HL-60 (cell line): Measurements from ENCODE around the gene CD151.
A peak's percentile ranks its signal among the peaks of the same experiment; 100 is the strongest.

ENCODE experiments used
- DNase-seq, 2 experiments: peaks; one replicate each; pipeline ENCODE4 v3.0.0-alpha.2; 2010 to 2020; ENCODE audit warnings: low read depth in 1 of 2, low spot score in 1 of 2
- H3K27ac ChIP-seq: fragments of 250-450 bp; sonication (Bioruptor Pico); replicated peaks from 2 replicates; pipeline ENCODE4 v1.5.1; 2020; ENCODE audit warnings: mild to moderate bottlenecking, moderate library complexity
- H3K27me3 ChIP-seq: fragments of 250-450 bp; sonication (Bioruptor Pico); 2 replicates; pipeline ENCODE4 v1.5.1; 2021; ENCODE audit warnings: mild to moderate bottlenecking, moderate library complexity; ENCODE audit not compliant: insufficient read depth, poor library complexity, severe bottlenecking
- H3K4me3 ChIP-seq: replicated peaks from 2 replicates; pipeline ENCODE4 v1.5.1; 2011; ENCODE audit warnings: mild to moderate bottlenecking, control low read depth, low read length; ENCODE audit not compliant: insufficient read depth
- GABPA ChIP-seq: IDR thresholded peaks from 2 replicates; pipeline ENCODE4 v1.6.1; 2012; ENCODE audit warnings: low read depth
- POLR2AphosphoS5 ChIP-seq: IDR thresholded peaks from 2 replicates; pipeline ENCODE4 v1.6.1; 2012; ENCODE audit warnings: low read depth
- SPI1 ChIP-seq: IDR thresholded peaks from 2 replicates; pipeline ENCODE4 v1.6.1; 2012; ENCODE audit warnings: low read depth, mild to moderate bottlenecking, borderline replicate concordance
- TF ChIP-seq, protein P1 (sequence below): IDR thresholded peaks from one replicate; pipeline ENCODE4 v1.5.1; 2011; ENCODE audit warnings: low read length, control low read depth, inconsistent platforms; ENCODE audit not compliant: insufficient read depth
- TF ChIP-seq, protein P2 (sequence below): IDR thresholded peaks from 2 replicates; pipeline ENCODE4 v1.6.1; 2012; ENCODE audit warnings: low read depth; ENCODE audit not compliant: insufficient replicate concordance

CD151 gene

DNA sequence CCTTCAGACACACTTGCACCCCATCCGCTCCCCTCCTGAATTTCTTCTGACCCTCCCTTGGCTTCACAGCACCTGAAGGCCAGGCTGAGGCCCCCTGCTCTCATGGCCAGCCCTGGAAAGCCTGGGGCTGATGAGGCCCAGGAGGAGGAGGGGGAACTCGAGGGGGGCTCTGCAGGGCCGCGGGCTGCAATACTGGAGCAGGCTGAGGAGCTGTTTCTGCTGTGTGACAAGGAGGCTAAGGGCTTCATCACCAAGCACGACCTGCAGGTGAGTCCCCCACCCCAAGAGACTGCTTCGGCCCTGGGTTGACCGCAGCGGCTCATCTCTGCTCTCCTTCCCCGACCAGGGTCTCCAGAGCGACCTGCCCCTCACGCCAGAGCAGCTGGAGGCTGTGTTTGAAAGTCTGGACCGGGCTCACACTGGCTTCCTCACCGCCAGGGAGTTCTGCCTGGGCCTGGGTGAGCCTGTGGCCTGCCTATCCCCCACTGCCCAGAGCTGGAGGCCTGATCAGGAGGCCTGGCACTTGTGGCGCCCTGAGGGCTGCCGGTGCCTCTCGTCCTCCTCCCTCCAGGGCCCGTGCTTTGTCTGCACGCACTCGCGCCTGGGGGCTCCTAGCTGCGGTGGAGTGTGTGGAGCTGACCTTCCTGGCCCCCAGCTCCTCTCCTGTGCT is 4.1 kb upstream of the CD151 start:
- no peak for DNase-seq
- no peak overlapping the region for H3K4me3 ChIP-seq
- H3K27me3 ChIP-seq: peaks cover 9% of the 10 kb centered on the region
- TF ChIP-seq SPI1 (no peak), POLR2AphosphoS5 (no peak), GABPA (no peak)
- TF ChIP-seq, protein P1, sequence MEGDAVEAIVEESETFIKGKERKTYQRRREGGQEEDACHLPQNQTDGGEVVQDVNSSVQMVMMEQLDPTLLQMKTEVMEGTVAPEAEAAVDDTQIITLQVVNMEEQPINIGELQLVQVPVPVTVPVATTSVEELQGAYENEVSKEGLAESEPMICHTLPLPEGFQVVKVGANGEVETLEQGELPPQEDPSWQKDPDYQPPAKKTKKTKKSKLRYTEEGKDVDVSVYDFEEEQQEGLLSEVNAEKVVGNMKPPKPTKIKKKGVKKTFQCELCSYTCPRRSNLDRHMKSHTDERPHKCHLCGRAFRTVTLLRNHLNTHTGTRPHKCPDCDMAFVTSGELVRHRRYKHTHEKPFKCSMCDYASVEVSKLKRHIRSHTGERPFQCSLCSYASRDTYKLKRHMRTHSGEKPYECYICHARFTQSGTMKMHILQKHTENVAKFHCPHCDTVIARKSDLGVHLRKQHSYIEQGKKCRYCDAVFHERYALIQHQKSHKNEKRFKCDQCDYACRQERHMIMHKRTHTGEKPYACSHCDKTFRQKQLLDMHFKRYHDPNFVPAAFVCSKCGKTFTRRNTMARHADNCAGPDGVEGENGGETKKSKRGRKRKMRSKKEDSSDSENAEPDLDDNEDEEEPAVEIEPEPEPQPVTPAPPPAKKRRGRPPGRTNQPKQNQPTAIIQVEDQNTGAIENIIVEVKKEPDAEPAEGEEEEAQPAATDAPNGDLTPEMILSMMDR: no peak
- TF ChIP-seq, protein P2, sequence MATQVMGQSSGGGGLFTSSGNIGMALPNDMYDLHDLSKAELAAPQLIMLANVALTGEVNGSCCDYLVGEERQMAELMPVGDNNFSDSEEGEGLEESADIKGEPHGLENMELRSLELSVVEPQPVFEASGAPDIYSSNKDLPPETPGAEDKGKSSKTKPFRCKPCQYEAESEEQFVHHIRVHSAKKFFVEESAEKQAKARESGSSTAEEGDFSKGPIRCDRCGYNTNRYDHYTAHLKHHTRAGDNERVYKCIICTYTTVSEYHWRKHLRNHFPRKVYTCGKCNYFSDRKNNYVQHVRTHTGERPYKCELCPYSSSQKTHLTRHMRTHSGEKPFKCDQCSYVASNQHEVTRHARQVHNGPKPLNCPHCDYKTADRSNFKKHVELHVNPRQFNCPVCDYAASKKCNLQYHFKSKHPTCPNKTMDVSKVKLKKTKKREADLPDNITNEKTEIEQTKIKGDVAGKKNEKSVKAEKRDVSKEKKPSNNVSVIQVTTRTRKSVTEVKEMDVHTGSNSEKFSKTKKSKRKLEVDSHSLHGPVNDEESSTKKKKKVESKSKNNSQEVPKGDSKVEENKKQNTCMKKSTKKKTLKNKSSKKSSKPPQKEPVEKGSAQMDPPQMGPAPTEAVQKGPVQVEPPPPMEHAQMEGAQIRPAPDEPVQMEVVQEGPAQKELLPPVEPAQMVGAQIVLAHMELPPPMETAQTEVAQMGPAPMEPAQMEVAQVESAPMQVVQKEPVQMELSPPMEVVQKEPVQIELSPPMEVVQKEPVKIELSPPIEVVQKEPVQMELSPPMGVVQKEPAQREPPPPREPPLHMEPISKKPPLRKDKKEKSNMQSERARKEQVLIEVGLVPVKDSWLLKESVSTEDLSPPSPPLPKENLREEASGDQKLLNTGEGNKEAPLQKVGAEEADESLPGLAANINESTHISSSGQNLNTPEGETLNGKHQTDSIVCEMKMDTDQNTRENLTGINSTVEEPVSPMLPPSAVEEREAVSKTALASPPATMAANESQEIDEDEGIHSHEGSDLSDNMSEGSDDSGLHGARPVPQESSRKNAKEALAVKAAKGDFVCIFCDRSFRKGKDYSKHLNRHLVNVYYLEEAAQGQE: no peak
- H3K27ac ChIP-seq: peak overlapping the region; percentile 16; the same call in 1 of the 2 replicates

DNA sequence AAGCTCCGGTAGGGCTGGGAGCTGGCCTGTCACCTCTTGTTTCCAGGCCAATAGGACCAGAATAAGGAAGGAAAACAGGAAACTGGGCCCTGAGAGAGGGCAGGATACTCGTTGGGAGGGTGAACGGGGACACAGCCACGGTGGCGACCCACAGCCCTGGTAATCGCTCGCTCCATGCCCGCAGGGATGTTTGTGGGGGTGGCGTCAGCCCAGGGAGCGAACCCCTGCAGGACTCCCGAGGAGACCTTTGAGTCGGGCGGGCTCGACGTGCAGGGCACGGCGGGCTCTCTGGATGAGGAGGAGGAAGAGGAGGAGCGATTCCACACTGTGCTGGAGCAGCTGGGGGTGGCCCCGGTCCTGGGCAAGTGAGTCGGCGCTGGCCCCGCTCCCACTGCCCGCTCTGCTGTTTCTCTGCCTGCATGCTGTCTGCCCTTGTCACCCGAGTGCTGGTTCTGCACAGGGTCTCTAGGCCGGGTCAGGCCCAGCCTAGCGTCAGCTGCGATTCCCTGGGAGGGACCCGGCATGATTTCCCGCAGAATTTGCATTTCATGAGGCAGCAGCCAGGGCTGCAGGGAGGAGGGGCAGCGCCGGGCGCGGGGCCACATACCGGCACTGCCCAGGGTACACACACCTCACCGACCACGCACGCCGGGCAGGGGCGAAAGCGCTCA is 3.4 kb upstream of the CD151 start:
- Histone ChIP-seq H3K27me3 (peaks cover 9% of the 10 kb centered on the region), H3K27ac (peak overlapping the region; percentile 16; the same call in 1 of the 2 replicates), H3K4me3 (no peak overlapping the region)
- DNase-seq: no peak
- no peak for TF ChIP-seq SPI1
- TF ChIP-seq POLR2AphosphoS5: no peak
- TF ChIP-seq GABPA: no peak
- TF ChIP-seq, protein P1: no peak
- TF ChIP-seq, protein P2: no peak

DNA sequence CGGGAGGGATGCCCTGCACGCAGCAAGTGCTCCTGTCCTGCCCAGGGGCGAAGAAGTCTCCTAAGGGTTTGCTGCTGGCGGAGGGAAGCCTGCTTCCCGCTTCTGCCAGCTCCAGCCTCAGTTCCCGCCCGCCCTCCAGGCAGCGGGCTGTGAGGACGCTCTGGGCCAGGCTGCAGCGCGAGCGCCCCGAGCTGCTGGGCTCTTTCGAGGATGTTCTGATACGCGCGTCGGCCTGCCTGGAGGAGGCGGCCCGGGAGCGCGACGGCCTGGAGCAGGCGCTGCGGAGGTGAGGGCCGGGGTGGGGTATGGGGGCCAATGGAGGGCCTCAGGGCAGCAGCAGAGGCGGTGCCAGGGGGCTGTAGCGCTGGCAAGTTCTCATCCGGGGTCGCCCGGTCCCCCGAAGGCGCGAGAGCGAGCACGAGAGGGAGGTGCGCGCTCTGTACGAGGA is 2.9 kb upstream of the CD151 start:
- DNase-seq: no peak
- no peak overlapping the region for H3K27ac ChIP-seq
- H3K4me3 ChIP-seq: no peak overlapping the region
- no peak for TF ChIP-seq GABPA
- TF ChIP-seq, protein P1: no peak
- TF ChIP-seq, protein P2: no peak
- TF ChIP-seq POLR2AphosphoS5: no peak
- TF ChIP-seq SPI1: no peak
- peaks cover 9% of the 10 kb centered on the region for H3K27me3 ChIP-seq
